ENCODE data around the gene BCAN.

Gene BCAN

DNA sequence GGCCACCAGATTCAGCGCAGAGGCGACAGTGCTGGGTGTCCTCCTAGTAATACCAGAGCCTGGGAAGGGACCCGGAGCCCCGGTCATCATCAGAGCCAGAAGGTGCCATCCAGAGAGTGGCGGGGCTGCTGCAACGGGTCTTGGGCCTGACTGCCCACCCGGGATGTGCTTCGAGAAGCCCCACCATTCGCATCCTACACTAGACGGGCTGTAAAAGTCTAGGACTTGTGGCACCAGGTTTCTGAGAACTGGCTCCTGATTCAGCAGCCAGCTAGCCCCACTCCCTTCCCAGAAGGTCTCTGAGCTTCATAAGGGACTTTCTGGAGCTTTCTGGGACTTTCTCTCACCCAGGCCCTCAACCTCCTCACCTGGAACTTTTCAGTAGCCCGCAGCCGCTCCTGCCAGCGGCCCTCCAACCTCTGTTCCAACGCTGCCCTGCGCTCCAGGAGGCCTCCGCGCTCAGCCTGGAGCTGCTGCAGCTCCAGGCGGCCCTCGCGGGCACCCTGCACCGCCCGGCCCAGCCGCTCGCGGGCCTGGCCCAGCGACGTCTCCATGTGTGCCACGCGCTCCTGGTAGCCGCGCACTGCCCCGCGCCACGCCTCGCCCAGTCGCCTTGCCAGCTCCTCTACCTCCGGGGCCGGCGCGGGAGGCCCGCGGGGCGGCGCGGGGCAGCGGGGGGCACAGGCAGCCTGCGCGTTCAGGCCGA lies 34.4 kb downstream of the BCAN start:
- no peak for DNase-seq (ENCODE audit: low spot score)
- FAIRE-seq: no peak

- FAIRE-seq (no peak), DNase-seq (ENCODE audit: low spot score) (peak; percentile 73)
These were observed 35.1 kb downstream of the BCAN start, which contains the start of gene NES for GRCh38 chr1:156676820-156677615. NES (minus strand) TSS chr1:156677407; CDS start chr1:156677264, 143 bp downstream.

GRCh38 chr1:156677616-156678596 lies 36.0 kb downstream of the BCAN start:
- DNase-seq (ENCODE audit: low spot score): peak; percentile 71
- FAIRE-seq: peak; percentile 35

GRCh38 chr1:156680056-156680455 lies 38.1 kb downstream of the BCAN start:
- DNase-seq (ENCODE audit: low spot score) (no peak), FAIRE-seq (no peak)

- FAIRE-seq (no peak), DNase-seq (ENCODE audit: low spot score) (no peak)
These were observed 39.5 kb downstream of the BCAN start for GRCh38 chr1:156681196-156681960.

GRCh38 chr1:156682166-156682890 lies 40.4 kb downstream of the BCAN start:
- FAIRE-seq (no peak), DNase-seq (ENCODE audit: low spot score) (no peak)

DNA sequence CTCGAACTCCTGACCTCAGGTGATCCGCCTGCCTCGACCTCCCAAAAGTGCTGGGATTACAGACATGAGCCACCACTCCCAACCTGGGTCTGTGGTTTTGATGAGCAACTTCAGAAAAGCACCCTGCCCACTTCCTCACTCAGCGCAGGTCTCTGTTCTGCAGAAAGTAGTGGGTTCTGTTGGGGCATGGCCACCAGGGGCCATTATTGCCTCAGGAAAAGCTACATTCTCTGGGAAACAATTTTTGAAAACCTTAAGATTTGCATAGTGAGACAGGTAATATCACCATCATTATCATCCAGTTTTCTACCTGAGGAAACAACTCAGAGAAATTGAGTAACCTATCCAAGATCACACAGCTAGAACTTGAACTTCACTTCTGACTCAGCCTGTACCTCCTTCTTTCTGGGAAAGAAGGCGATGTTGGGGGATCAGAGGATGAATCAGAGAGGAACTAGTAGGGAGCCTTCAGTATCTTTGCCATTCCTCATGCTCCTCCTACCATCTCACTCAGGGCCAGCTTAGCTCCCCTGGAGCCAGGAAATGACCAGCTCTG lies 42.4 kb downstream of the BCAN start:
- FAIRE-seq (no peak), DNase-seq (ENCODE audit: low spot score) (no peak)

DNA sequence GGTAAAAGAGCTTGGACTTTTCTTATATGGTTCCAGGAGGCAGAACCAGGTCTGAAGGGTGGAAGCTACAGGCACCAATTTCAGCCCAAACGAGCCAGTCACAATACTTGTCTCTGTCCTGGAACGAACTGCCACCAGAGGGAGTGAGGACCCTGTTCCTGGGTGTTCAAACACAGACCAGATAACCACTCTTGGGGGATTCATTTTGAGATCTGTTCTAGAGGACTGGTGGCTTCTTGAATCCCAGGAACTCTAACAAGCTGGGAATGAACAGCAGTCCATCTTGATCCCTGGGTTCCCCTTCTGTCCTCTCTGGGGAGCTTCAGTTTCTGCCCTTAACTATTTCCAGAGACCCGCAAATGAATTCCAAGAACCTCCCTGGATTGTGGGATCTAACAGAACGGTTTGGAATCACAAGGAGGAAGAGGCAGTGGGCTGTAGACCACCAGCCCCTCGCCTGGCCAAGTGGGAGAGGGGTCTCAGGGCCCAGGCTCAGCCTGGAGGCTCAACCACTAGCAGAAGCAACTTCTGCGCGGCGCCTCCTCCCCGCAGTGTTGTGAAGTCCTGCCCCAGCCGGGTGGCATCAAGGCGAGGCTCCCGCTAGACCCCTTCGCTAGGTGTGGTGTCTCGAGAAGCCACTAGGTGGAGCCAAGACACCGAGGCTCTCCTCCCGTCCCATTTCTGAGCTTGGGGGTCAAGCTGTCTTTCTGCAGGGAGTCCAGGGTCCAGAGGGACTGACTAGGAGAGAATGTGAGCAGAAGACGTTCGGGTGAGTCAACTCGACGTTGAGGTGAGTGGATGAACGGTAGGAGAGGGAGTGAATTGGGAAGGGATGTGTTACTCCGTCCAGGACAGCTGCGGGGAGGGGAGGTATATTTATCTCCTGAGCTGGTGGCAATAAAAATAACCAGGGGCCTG lies 47.4 kb downstream of the BCAN start:
- FAIRE-seq (no peak), DNase-seq (ENCODE audit: low spot score) (peak; percentile 90)

DNA sequence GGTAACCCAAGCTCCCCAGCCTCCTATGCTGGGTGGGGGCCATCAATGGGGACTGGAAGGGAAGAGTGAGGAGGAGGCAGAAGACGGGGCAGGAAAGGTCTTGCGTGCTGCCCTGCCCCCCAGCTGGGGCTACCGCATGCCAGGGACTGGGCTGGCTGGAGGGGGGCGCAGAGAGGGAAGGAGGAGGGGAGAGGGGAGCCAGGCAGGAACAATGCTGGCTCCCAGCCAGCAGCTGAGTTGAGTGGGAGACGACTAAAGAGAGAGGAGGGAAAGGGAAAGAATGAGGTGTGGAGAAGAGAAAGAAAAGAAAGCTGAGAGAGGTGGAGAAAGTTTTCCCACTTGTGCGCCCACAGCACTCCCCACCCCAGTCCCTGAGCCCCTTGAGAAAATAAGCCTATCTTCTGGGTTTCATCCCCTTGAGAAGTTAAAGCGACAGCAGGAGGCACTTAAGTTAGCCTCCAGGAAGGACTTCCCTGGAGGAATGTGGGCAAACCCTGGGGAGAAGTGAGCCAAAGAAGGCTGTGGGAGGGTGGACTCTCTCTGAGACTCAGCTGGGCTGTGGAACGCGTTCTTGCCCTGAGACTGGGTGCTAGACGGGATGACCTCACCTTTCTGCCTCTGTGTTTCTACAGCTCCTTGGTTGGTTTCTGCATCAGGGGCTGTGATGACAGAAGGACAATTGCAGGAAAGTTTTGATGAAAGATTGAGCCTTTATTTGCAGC lies 48.2 kb downstream of the BCAN start:
- FAIRE-seq (no peak), DNase-seq (ENCODE audit: low spot score) (peak; percentile 35)

DNA sequence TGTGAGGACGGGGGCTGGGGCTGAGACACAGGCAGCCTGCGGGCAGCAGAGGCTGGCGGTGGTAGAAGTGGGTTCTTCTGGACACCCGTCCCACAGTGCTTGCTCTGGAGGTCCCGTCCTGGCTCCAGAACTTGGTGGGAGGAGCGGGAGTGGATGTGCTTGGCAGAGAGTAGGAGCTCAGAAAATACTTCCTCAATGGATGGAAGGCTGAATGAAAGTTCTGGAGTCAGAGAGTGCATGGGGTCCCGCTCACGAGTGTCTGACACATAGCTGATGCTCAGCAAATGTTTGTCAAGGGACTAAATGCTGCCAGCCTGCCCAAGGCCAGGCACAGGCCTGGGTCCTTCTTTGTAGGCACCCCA lies 48.7 kb downstream of the BCAN start:
- DNase-seq (ENCODE audit: low spot score): no peak
- FAIRE-seq: no peak

DNA sequence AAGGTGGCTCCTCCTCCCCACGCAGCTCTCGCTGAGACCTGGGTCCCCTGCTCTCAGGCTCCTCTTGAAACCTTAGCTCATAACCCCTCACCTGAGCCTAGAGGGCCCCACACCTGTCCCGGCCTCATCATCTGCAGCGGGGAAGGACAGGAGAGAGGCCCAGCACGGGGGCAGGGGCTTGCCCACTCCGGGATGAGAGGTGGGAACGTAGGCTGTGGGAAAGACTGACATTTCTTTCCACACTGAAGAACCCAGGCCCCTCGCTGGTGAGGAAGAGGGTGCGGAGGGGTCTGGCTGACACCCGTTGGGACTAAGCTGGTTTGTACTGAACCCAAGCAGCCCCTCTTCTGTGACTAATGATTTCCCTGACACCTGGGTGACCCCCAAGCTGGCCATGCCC lies 49.3 kb downstream of the BCAN start:
- FAIRE-seq (no peak), DNase-seq (ENCODE audit: low spot score) (no peak)

GRCh38 chr1:156691665-156692440 lies 49.9 kb downstream of the BCAN start:
- DNase-seq (ENCODE audit: low spot score) (peak; percentile 68), FAIRE-seq (no peak)

DNA sequence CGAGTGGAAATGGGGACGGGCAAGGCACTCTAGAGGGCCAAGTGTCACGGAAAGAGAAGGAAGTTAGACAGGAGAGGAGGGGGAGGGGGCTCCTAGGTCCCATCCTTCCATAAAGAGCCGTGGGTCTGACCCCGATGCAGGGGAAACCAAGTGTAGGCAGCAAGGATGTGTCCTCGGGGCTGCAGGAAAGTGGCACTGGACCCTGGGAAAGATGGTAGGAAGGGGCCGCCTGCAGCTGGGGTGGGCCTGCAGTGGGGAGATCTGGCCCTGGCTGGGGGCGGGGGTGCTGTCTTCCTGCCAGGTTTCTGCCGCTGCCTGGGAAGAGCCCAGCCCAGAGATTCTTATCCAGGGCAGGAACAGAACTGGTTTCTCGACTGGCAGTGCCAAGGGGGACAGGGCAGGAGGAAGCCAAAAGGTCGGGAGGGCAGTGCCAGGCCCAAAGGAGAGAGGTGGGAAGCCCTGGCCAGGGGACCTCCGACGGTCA lies 50.6 kb downstream of the BCAN start:
- FAIRE-seq (no peak), DNase-seq (ENCODE audit: low spot score) (no peak)

DNA sequence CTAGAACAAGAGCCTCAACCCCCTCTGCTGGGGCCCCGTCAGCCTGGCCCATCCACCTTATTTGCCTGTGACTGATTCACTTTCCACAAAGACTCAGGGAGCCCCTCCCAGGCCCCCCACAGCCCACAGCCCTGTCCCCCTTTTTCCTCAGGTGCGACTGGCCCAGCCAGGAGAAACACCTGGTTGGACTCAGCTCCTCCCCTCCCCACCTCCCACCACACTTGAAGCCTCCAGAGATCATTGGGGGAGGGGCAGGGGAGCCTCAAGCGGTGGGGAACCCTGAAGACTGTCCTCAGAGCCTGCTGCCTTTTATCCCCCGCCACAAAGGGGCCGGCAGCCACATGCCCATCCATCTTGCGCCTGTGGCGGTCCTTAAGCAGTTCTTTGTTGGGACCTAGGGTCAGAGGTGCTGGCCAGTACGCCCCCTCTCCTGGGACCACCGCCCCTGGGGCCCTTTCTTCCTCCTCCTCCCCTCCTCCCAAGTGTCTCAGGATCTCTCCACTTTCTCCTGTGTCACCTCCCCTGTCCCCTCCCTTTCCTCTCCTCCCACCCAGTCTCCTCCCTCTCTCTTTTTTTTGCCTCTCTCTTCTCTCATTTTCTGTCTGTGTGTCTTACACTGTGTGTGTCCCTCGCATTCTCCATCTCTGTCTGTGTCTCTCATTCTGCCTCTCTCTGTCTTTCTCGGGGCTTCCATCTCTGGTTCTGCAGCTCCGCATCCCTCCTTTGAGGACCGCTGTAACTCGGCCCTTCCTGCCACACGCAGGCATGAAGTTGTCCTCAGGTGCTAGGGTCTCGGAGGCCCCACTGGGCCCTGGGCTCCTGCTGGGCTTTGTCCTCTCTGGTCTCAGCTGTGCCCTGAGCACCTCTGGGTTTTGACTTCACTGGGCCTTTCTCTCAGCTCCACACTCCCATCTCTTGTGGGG lies 51.3 kb downstream of the BCAN start:
- DNase-seq (ENCODE audit: low spot score) (no peak), FAIRE-seq (no peak)

DNA sequence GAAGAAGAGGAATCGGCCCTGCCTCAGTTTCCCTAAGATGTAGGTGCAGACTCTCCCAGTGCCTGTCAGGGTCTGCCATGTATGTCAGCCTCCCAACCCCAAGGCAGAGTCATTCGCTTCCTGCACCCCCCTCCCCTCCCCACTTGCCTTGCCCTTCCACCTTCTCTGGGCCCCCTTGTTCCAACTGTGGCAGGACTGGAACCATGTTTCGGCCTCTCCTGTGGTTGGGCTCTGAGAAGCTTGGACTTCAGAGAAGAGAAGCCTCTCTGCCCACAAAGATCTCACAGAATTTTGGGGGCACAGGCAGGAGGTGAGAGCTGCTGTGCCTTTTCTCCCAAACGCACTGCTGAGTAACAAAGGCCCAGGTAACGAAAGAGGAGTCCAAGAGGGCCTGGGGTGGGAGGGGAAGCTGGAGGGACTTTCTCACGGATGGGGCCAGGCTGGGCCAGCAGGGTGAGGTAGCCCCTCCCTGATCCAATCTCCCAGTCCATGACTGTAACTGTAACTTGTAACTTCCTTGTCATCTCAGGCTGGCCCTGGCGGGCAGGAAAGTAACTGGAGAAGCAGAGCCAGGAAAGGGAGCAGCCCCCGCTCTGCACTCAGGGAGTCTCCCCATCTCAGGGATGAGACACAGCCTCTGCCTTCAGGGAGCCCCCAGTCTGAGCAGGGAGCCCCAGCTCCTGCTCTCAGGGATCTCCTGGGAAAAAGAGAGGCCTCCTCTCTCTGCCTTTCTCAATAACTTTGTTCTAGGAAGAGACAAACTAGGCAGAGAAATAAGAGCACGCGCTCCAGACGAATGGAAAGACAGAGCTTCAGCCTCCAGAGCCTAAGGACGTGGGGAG lies 52.2 kb downstream of the BCAN start:
- no peak for DNase-seq (ENCODE audit: low spot score)
- no peak for FAIRE-seq

GRCh38 chr1:156694690-156694962 lies 52.7 kb downstream of the BCAN start:
- FAIRE-seq (no peak), DNase-seq (ENCODE audit: low spot score) (no peak)

Data from urothelium cell line (cell line).